Esophagus muscularis mucosa (tissue), 4 donors: ENCODE data around the gene SLC29A2. TPM values are rescaled to one million over a fixed set of nuclear protein-coding genes. Genes with fewer than 3 reads are reported as not detected.
"Not testable (repeated sequence)": the region's sequence is repeated elsewhere in the genome, so short reads cannot be mapped to it uniquely, and the experiment has no call there.

Source experiments
- DNase-seq: peaks from one replicate; pipeline ENCODE4 v3.0.0-alpha.2; 2017; ENCODE audit errors: extremely low spot score
- H3K27ac ChIP-seq, 4 donors: fragments of 200-600 bp; sonication (generic); replicated peaks in 1 of 4; 1 replicate in 3 of 4; 2 replicates in 1 of 4; pipeline ENCODE4 v1.5.1; 2016 to 2019; ENCODE audit warnings: mild to moderate bottlenecking in 1 of 4
- H3K27me3 ChIP-seq, 4 donors: fragments of 200-600 bp; sonication (generic); one replicate each; pipeline versions ENCODE4 v1.5.1 to v1.6.0; 2016 to 2019
- H3K36me3 ChIP-seq, 4 donors: fragments of 200-600 bp; sonication (generic); one replicate each; pipeline ENCODE4 v1.5.1; 2016 to 2019
- H3K4me1 ChIP-seq, 4 donors: fragments of 200-600 bp; sonication (generic); one replicate each; pipeline ENCODE4 v1.5.1; 2016 to 2019
- H3K4me3 ChIP-seq, 4 donors: fragments of 200-600 bp; sonication (generic); 1 replicate in 2 of 4; 2 replicates in 2 of 4; pipeline ENCODE4 v1.5.1; 2016 to 2019; ENCODE audit warnings: mild to moderate bottlenecking in 4 of 4, moderate library complexity in 1 of 4
- H3K9me3 ChIP-seq, 4 donors: fragments of 200-600 bp; sonication (generic); 1 replicate in 3 of 4; 2 replicates in 1 of 4; pipeline ENCODE4 v1.5.1; 2016 to 2019
- CTCF ChIP-seq, 3 experiments: fragments of 200-600 bp in 2 of 3; fragments of 450-650 bp in 1 of 3; sonication (generic) in 2 of 3; IDR thresholded peaks; one replicate each; pipeline ENCODE4 v1.5.1; 2017 to 2019; ENCODE audit warnings: antibody characterized with exemption in 3 of 3, mild to moderate bottlenecking in 2 of 3, moderate library complexity in 1 of 3
- EP300 ChIP-seq: sonication (generic); formaldehyde crosslinking; IDR thresholded peaks from one replicate; pipeline ENCODE4 v1.6.1; 2017; ENCODE audit warnings: antibody characterized with exemption
- POLR2A ChIP-seq: fragments of 450-650 bp; IDR thresholded peaks from one replicate; pipeline ENCODE4 v1.6.1; 2017; ENCODE audit warnings: antibody characterized with exemption, moderate library complexity, mild to moderate bottlenecking, low read depth
- POLR2AphosphoS5 ChIP-seq, 2 donors: sonication (generic); formaldehyde crosslinking; IDR thresholded peaks; one replicate each; pipeline ENCODE4 v1.6.1; 2017; ENCODE audit warnings: antibody characterized with exemption in 2 of 2
- WGBS: methylation state at CpG from one replicate; pipeline ENCODE4 v1.1.5; 2018; 5-methylcytosine and 5-hydroxymethylcytosine counted together
- intact Hi-C: fragments of 100-400 bp; cut with DNase I; formaldehyde crosslinking; loops from one replicate; pipeline ENCODE4 v1.15.1; 2023
- total RNA-seq, 4 donors: library from RNA; depleted of rRNA; stranded (reverse); fragments of >200 nt; gene quantifications; one replicate each; pipeline versions ENCODE4 v1.1.0 to v1.2.1, GENCODE V29; 2016

The SLC29A2 gene
- total RNA-seq, 4 donors from 2014 or later = 0.50 to 3.6 (median 1.7) TPM

GRCh38 chr11:66322732-66323427, 48.7 kb downstream of the SLC29A2 start:
- Histone ChIP-seq H3K36me3 (no peaks in the 10 kb centered on the region), H3K27ac (peak overlapping the region in 2 of 4 donors; percentile 7 to 65), H3K4me3 (no peak overlapping the region), H3K27me3 (no peaks in the 10 kb centered on the region), H3K9me3 (no peaks in the 10 kb centered on the region), H3K4me1 (peaks cover 29 to 51% (median 45%) of the 10 kb centered on the region in 4 donors)
- DNase-seq = no peak
- intact Hi-C loops = no loop called here
- WGBS = 54% methylated on average over 11 of the region's 11 CpGs
- TF ChIP-seq POLR2AphosphoS5 (IDR thresholded peaks at IDR 0.05) = peak; percentile 4 to 15
- TF ChIP-seq CTCF (IDR thresholded peaks at IDR 0.05) = no peak

GRCh38 chr11:66321606-66322005, 50.0 kb downstream of the SLC29A2 start:
- DNase-seq = no peak
- intact Hi-C loops = no loop called here
- H3K27ac ChIP-seq = peak overlapping the region in 2 of 4 donors; percentile 7 to 65
- H3K9me3 ChIP-seq = no peaks in the 10 kb centered on the region
- no peak overlapping the region for H3K4me3 ChIP-seq
- WGBS = 85% methylated on average over 2 of the region's 4 CpGs
- no peaks in the 10 kb centered on the region for H3K36me3 ChIP-seq
- peak in 1 of 2 donors; percentile 15 for TF ChIP-seq POLR2AphosphoS5 (IDR thresholded peaks at IDR 0.05)
- TF ChIP-seq CTCF (IDR thresholded peaks at IDR 0.05) = no peak
- TF ChIP-seq EP300 = no peak
- no peak for TF ChIP-seq POLR2A
- peaks cover 28 to 52% (median 46%) of the 10 kb centered on the region in 4 donors for H3K4me1 ChIP-seq
- H3K27me3 ChIP-seq = peaks cover 0 to 4% (median 0%) of the 10 kb centered on the region in 4 donors

- WGBS = 92% methylated on average over 6 of the region's 6 CpGs
- H3K4me1 ChIP-seq = peaks cover 27 to 52% (median 47%) of the 10 kb centered on the region in 4 donors
- H3K4me3 ChIP-seq, H3K36me3 ChIP-seq, H3K27me3 ChIP-seq, H3K27ac ChIP-seq, DNase-seq, intact Hi-C loops, H3K9me3 ChIP-seq: not testable (repeated sequence)
Observed at GRCh38 chr11:66320748-66321147, 50.8 kb downstream of the SLC29A2 start.

- H3K9me3 ChIP-seq, DNase-seq, intact Hi-C loops, H3K27me3 ChIP-seq, H3K27ac ChIP-seq, H3K4me3 ChIP-seq, H3K36me3 ChIP-seq: not testable (repeated sequence)
- 95% methylated on average over 2 of the region's 2 CpGs for WGBS
- peaks cover 27 to 53% (median 51%) of the 10 kb centered on the region in 4 donors for H3K4me1 ChIP-seq
Observed at GRCh38 chr11:66320289-66320688, 51.3 kb downstream of the SLC29A2 start.

GRCh38 chr11:66318600-66318970, 53.0 kb downstream of the SLC29A2 start:
- intact Hi-C loops = no loop called here
- DNase-seq = no peak

More at GRCh38 chr11:66318600-66318970, 53.0 kb downstream of the SLC29A2 start:
- Histone ChIP-seq H3K9me3 (no peaks in the 10 kb centered on the region), H3K36me3 (no peaks in the 10 kb centered on the region), H3K27me3 (peaks cover 0 to 8% (median 0%) of the 10 kb centered on the region in 4 donors), H3K4me1 (peaks cover 35 to 68% (median 66%) of the 10 kb centered on the region in 4 donors), H3K4me3 (no peak overlapping the region), H3K27ac (peak overlapping the region; percentile 50 to 89 (median 74))
- TF ChIP-seq CTCF (IDR thresholded peaks at IDR 0.05) (no peak), POLR2AphosphoS5 (IDR thresholded peaks at IDR 0.05) (no peak), POLR2A (no peak), EP300 (no peak)
- 53% methylated on average over 2 of the region's 3 CpGs for WGBS
